ENCODE measurements around the gene SRPK1.

Gene SRPK1

DNA sequence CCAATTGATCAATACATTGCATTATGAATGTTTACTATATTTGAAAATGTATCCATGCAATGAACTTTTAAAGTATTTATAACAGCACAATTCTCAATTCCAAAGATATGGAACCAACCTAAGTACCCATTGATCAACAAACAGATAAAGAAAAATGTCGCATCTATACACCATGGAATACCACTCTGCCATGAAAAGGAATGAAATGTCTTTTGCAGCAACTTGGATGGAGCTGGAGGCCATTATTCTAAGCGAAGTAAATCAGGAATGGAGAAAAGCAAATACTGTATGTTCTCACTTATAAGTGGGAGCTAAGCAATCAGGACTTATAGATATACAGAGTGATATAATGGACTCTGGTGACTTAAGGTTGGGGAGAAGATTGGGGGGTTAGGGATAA lies 22.9 kb downstream of the SRPK1 start:
- DNase-seq (ENCODE audit: low spot score), result no peak

DNA sequence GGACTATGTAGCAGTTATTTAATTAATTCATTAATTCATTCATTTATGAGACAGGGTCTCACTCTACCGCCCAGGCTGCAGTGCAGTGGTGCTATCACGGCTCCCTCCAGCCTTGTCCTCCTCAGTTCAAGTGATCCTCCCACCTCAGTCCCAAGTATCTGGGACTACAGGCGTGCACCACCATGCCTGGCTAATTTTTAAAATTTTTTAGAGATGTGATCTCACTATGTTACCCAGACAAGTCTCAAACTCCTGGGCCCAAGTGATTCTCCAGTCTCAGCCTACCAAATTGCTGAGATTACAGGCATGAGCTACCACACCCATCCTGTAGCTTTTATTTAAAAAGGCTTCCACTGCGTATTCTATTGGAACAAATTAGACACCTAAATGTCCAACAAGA lies 23.4 kb downstream of the SRPK1 start:
- no peak for DNase-seq (ENCODE audit: low spot score)

DNA sequence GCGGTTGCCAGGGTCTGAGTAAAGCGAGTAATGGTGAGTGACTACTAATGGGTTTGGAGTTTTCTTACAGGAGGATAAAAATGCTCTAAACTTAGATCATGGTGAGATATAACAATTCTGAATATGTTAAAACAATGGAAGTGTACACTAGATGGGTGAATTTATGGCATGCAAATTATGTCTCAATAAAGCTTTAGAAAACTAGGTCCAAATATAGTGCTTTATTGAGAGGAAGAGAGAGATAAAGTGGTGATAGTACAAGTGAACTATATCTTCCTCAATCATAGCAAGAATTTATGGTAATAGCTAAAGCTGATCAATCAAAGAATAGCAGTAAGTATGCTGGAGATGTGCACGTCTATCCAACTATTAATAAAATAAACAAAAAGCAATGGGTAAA lies 23.9 kb downstream of the SRPK1 start:
- DNase-seq (ENCODE audit: low spot score), result no peak

DNA sequence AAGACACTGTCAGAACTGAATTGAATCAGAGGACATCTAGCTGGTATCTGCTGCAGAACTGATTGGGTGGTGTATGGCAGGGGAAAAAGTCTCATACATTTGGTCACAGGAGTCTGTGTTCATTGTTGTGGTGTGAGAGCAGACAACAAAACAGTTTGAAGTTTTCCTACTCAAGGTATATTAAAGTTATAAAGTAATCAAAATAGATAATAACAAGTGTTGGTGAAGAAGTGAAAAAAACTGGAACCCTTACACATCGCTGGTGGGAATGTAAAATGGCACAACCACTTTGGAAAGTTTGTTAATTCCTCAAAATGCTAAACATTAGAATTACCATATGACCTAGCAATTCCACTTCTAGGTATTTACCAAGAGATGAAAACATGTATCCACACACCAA lies 24.7 kb downstream of the SRPK1 start:
- DNase-seq (ENCODE audit: low spot score), result no peak

DNA sequence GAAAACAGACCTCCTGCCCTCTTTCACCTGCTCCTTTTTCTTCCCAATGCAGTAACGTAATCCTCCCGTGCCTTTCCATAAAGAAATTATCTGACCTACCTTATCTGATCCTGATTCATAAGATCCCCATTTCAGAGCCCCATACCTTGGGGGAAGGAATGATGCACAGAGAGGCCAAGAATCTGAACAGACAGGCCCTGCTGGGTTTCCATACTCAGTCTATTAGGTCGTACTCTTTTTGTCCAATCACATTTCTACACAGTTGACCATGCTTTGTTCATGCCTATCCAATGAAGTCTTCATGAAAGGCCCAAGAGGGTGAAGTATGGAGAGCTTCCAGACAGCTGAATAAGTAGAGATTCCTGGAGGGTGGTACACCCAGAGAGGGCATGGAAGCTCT lies 25.3 kb downstream of the SRPK1 start:
- DNase-seq (ENCODE audit: low spot score), result no peak

DNA sequence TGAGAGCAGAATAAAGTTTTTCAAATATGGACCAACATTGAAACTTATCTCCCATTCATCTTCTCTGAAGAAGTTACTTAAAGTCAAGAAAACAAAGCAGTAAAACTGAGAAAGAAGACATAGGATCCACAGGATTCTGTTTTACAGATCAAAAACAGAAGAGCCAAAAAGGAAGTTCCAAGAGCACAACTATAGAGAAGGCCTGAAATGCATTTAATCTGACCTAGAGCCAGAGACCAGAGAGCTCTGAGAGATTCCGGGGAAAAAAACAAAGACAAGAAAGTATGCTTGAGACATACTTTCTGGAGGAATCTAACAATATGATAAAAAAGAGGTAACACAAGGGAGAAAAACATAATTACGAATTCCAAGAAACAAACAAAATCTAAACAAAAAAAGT lies 26.1 kb downstream of the SRPK1 start:
- no peak for DNase-seq (ENCODE audit: low spot score)

DNA sequence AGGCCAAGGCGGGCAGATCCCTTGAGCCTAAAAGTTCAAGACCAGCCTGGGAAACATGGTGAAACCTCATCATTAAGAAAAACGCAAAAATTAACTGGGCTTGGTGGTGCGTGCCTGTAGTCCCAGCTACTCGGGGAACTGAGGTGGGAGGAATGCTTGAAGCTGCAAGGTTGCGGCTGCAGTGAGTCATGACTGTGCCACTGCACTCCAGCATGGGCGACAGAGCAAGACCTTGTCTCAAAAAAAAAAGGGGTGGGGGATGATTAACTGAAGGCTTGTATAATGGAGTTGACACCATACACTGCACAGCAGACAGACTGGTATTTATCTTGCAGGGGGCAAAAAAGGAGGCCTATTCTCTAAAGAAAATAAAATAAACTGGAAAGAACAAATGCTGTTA lies 27.7 kb downstream of the SRPK1 start:
- DNase-seq (ENCODE audit: low spot score), result no peak

DNA sequence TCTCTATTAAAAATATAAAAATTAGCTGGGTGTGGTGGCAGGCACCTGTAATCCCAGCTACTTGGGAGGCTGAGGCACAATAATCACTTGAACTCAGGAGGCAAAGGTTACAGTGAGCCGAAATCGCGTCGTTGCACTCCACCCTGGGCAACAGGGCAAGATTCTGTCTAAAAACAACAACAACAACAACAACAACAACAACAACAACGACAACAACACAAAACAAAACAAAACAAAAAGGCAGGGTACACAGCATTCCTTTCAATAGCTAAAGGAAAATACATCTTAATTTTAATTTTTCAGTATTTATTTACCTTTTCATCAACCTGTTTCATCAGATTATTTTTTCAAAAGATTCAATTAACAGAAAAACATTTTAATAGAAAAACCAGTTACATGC lies 28.4 kb downstream of the SRPK1 start:
- no peak for DNase-seq (ENCODE audit: low spot score)

DNA sequence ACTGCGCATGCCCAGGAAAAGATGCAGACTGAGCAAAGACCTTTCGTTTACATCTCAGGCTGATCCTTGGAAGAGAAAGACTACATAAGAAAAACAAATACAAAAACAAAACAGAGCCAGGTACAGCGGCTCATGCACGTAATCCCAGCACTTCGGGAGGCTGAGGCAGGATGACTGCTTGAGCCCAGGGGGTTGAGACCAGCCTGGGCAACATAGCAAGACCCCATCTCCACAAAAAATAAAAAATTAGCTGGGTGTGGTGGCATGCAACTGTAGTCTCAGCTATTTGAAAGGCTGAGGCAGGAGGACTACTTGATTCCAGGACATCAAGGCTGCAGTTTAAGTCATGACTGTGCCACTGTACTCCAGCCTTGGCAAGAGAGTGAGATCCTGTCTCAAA lies 41.7 kb downstream of the SRPK1 start:
- DNase-seq (ENCODE audit: low spot score), result no peak

DNA sequence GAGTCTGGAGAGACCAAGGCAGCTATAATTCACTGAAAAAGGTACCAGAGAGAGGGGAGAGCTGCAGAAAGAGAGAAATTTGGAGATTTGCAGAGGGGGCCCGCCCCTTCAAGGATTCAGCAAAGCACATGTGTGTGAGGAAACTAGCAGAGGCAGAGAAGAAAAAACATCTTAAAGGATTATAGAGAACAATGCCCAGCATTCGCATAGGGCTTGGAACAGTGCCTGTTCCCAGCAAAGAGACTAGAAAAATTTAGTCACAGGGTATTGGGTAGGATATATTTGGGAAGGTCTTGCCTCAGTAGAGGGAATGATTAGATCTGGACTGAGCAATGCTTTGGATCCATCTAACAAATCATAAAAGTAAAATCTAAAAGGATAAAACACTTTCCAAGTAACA lies 44.0 kb downstream of the SRPK1 start:
- no peak for DNase-seq (ENCODE audit: low spot score)

DNA sequence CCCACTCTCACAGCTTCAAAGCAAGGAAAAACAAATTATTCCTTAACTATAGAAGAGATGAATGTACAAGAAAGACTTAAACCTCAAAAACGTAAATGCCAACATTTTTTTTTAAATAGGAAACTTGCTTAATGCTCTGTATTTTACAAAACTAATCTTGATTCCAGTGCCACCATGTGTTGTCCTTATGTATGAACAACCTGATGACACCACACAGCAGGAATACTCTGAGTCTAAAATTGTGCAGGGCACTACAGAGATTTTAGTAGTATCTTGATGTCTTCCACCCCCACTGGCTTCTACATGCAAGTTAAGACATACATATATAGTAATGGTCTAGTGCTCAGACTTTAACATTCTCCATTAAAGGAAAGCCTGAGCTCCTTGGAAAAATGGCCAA lies 46.2 kb downstream of the SRPK1 start:
- no peak for DNase-seq (ENCODE audit: low spot score)

DNA sequence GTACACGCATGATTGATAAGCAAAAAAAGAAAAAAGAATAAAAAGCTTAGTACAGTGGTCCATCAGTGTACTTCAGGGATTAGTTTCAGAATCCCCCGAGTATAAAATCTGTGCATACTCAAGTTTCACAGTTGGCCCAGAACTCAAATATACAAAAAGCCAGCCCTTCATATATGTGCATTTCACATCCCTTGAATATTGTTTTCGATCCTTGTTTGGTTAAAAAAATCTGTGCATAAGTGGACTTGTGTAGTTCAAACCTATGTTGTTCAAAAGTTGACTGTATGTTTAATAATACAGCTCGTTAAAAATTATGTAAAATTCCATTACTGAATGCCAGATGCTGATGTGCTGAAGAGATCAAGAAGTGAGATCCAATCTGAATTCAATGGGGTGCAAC lies 61.5 kb downstream of the SRPK1 start:
- DNase-seq (ENCODE audit: low spot score), result no peak

DNA sequence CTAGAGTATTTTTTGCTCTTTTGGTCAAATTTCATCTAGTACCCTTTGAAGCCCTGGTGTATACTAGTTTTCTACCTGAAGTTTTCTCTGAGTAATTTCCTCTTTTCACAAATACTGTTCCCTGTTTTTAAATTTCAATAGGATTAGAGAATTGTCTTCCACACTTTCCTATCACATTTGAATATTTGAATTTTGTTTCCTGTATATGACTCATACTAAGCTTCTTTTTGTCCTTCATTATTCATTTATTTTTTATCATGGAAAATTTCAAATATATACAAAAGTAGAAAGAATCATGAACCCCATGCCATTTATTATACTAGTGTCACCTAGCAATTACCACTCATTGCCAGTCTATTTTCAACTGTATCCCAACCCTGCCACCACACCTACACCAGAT lies 63.0 kb downstream of the SRPK1 start:
- no peak for DNase-seq (ENCODE audit: low spot score)

DNA sequence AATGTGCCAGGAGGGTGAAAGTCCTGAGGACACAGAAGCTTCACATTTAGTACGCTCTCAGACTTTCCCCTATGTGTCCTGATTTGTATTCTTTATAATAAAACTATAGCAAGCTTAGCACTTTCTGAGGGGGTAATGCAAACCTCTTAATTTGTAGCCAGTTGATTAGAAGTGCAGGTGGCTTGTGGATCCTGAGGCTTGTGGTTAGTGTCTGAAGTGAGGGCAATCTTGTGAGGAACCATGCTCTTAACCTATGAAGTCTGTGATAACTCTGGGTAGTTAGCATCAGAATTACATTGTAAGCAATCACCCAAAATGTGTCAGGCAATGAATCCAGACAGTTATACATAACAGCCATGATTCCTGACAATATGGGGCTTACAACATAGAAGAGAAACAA lies 64.6 kb downstream of the SRPK1 start:
- DNase-seq (ENCODE audit: low spot score), result no peak

DNA sequence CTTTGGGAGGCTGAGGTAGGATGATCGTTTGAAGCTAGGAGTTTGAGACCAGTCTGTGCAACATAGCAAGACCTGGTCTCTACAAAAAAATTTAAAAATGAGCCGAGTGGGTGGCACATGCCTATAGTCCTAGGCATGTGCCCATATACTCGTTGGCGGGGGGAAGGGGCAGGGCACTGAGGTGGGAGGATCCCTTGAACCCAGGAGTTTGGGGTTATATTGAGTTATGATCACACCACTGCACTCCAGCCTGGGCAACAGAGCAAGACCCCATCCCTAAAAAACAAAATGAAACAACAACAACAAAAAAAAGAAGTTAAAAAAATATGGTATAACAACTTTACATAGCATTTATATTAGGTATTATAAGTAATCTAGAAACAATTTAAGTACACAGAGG lies 67.9 kb downstream of the SRPK1 start:
- no peak for DNase-seq (ENCODE audit: low spot score)

DNA sequence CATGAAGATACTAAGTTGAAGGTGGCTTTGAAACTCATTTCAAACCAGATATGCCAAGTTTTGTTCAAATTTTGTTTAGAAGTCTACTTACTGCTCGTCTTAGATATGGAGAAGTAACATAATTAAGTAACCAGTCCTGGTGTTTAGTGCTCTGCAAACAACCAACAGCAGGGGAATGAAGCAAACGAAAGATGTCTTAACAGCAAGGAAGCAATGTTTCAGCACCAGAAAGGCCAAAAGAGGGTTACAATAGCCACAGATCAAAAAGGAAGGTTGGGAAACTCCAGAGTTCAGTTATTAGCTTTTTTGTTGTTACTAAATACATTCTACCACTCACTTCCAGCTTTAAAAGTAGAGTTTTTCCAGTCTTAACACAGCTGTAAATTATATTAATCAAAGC lies 70.7 kb downstream of the SRPK1 start:
- no peak for DNase-seq (ENCODE audit: low spot score)

DNA sequence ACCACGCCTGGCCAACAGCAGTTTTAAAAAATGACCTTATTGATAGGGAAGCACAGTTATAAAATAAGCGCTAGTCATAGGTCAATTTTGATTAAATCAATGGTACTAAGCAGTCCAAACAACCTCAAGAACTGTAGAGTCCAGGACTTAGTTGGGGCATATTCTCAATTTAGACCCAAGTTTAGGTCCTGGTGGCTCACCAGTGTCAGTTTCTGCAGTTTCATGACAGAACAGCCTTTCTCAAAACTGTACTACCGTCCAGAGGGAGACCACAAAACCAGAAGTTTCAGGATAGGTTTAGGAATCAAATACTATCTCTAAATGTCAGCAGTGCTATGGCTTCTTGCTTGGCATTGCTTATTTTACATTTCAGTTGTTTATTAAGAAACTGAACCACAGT lies 76.6 kb downstream of the SRPK1 start:
- no peak for DNase-seq (ENCODE audit: low spot score)

DNA sequence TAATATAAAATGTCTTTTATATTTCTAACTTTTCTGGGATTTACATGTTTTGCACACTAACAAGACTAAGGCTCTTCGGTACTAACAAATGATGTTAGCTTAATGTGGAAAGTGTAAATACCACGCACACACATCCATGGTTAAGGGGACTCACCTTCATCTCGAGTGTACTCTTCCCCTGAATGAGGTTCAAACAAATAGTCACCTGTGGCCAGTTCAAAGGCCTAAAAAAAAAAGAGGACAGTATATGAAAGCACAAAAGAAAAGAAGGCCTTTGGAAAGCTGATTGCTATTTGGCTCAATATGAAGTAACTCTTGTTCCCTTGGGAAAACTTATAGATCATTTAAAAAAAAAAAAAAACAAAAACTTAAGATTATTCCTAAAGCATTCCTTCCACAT lies 78.5 kb downstream of the SRPK1 start:
- no peak for DNase-seq (ENCODE audit: low spot score)

DNA sequence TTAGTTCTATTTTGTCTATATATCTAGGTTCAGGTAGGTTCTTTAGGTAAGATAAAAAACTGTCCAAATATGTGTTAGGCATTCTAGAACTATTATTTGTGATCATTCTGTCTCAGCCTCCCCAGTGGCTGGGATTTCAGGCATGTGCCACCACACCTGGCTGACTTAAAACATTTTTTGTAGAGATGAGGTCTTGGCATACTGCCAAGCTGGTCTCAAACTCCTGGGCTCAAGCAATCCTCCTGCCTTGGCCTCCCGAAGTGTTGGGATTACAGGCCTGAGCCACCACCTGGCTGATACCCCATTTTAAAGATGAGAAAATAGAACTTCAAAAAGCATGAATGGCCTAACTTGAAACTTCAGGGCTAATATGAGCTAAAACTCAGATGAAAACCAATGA lies 81.9 kb downstream of the SRPK1 start:
- DNase-seq (ENCODE audit: low spot score), result no peak

DNA sequence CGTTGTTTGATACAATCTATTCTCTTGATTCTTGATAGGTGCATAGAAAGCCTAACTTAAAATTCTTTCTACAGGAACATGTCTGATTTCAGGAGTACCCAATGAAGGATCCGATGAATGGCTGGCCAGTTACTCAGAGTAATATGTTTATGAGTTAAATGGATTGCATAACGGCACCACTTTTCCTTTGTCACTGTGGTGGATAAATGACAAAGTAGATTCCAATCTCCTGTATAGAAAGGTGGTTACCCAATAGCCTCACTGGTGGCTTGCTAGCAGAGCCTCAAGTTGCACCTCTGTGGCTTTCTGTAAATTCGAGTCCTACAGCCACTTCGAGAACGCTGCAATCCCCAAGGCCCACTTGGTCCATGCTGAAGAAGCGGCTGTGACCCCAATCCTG lies 87.4 kb downstream of the SRPK1 start:
- DNase-seq (ENCODE audit: low spot score), result no peak

DNA sequence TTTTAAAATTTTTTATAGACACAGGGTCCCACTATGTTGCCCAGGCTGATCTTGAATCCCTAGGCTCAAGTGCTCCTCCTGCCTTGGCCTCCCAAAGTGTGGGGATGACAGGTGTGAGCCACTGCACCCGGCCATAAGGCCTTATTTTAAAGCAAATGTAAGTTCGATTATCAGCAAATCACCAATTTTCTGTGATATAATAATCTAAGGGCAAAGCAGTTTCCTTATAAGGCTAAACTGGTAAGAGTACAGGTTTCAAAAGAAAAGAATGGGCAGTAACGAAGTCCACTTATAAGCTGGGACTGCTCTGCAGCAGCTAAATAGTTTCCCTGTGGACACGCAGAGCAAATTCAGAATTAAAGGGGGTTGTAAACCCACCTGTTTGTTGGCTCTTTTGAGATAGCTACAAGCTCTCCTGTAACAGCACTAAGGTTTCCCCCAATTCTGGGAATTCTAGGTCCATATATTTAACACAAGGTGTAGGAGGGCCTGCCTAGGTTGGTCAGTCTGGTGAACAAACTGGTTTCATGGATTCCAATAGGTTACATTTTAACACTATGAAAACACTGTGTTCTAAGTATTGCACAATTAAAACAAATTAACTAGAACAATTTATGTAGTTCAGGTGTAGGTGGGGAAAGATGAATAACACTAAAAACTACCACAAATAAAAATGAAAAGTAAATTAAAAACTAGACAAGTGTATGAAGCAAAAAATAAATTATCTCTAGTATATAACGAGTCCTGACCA lies 89.5 kb downstream of the SRPK1 start:
- no peak for DNase-seq (ENCODE audit: low spot score)

DNA sequence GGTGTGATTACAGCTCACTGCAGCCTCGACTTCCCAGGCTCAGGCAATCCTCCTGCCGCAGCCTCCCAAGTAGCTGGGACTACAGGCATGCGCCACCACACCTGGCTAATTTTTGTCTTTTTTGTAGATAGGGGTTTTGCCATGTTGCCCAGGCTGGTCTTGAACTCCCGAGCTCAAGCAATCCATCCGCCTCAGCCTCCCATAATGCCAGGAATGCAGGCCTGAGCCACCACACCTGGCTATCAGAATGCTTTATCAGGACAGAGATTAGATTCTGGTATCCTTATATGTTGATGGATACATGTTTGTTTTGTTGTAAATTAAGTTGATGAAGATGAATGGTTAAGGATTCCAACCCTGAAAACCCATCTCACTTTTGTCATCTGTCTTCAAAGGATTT lies 91.6 kb downstream of the SRPK1 start:
- no peak for DNase-seq (ENCODE audit: low spot score)

DNA sequence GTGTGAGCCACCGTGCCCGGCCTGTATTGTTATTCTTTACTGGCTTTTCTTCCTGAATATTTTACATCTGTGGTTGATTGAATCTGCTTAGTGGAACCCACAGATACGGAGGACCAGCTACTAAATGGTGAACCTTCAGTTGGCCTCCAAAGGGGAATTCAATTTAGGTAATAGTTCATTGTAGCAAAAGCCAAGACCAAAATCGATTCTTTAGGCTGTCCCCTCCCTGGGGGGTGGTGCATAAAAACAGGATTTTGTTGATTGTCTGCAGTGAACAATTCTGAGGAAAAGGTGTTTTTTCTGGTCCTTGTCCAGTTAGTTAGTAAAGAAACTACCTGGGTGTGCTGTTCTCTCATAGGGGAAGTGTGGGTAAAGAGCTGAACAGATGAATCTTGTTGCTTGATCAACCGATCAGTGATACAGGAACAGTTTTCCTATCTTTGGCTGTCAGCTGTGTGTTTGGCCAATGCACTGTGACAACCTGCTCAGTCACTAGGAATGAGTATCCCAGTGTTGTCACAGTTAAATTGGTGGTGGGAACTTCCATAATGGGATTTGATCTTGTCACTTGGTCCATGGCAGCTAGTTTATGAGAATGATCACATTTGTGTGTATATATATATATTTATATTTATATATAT lies 96.2 kb downstream of the SRPK1 start:
- DNase-seq (ENCODE audit: low spot score), result no peak

DNA sequence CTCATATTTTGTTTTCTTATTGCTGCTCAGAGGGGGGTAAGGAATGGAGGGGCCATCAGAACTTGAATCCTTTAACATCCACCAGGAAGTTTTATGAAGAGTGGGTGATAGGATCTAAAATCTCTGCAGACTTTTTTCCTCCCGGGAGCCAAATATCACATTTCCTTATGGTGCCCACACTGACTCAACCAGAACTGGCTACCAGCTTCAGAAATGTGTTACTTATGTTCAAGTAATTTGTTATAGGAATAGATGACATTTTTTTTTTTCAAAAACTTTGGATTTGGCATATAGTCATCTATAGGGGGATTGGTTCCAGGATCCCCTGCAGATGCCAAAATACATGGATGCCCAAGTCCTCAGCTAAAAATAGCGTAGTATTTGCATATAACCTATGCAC lies 97.3 kb downstream of the SRPK1 start:
- DNase-seq (ENCODE audit: low spot score), result no peak
